ENCODE measurements around the gene MARK3. TPM values are rescaled to one million over a fixed set of nuclear protein-coding genes. Genes with fewer than 3 reads are reported as not detected.
A peak's percentile ranks its signal among the peaks of the same experiment; 100 is the strongest.

MARK3 gene
- total and polyA plus RNA-seq, 2 of the 13 experiments (the other 11 are each of a cell fraction or from before 2014, with no cell fraction given): 47.7 to 56.6 TPM

- TF ChIP-seq AGO2 (optimal IDR thresholded peaks at IDR 0.05; ENCODE audit: low read depth, low read length) (no peak), ZNF670 (CRISPR knock-in tag; IDR thresholded peaks at IDR 0.05; ENCODE audit: borderline replicate concordance) (0 out of 2 replicates have a peak, but pooled peaks have one; percentile 62), ZBTB33 (CRISPR knock-in tag; IDR thresholded peaks at IDR 0.05) (no peak), ETV6 (CRISPR knock-in tag; conservative IDR thresholded peaks at IDR 0.05) (no peak), NRL (CRISPR knock-in tag; IDR thresholded peaks at IDR 0.05; ENCODE audit: borderline replicate concordance) (0 out of 2 replicates have a peak, but pooled peaks have one; percentile 63), DZIP1 (CRISPR knock-in tag; IDR thresholded peaks at IDR 0.05) (no peak; the same call in 1 of the 2 replicates), ZBTB7A (CRISPR knock-in tag; IDR thresholded peaks at IDR 0.05) (peak; percentile 28; the same call in 1 of the 2 replicates), SIN3A (IDR thresholded peaks at IDR 0.05; ENCODE audit: borderline replicate concordance, low read depth, low read length) (peak; percentile 89; the same call in 1 of the 2 replicates), RARA (CRISPR knock-in tag; IDR thresholded peaks at IDR 0.05) (peak; percentile 29; the same call in 1 of the 2 replicates), BCL3 (CRISPR knock-in tag; IDR thresholded peaks at IDR 0.05) (0 out of 2 replicates have a peak, but pooled peaks have one; percentile 38), SMAD9 (CRISPR knock-in tag; IDR thresholded peaks at IDR 0.05) (no peak), KDM2A (CRISPR knock-in tag; IDR thresholded peaks at IDR 0.05; ENCODE audit: borderline replicate concordance, low read depth) (peak; percentile 63), GABPA (IDR thresholded peaks at IDR 0.05; ENCODE audit: low read depth, low read length) (peak; percentile 70), GABPA (CRISPR knock-in tag; IDR thresholded peaks at IDR 0.05; ENCODE audit: low read depth) (peak; percentile 62; the same call in 1 of the 2 replicates), SP1 (IDR thresholded peaks at IDR 0.05) (no peak), SP1 (CRISPR knock-in tag; IDR thresholded peaks at IDR 0.05) (peak; percentile 61), HOXA5 (CRISPR knock-in tag; IDR thresholded peaks at IDR 0.05) (no peak; the same call in 1 of the 2 replicates), ELF3 (CRISPR knock-in tag; IDR thresholded peaks at IDR 0.05) (peak; percentile 72), TFDP2 (CRISPR knock-in tag; IDR thresholded peaks at IDR 0.05) (peak; percentile 72; the same call in 1 of the 2 replicates)
These were observed 143.6 kb downstream of the MARK3 start, which contains the start of gene TRMT61A (continued) for GRCh38 chr14:103528587-103529382.
